Muscle layer of duodenum (tissue), 2 donors: ENCODE measurements around the gene SOX21.
A peak's percentile ranks its signal among the peaks of the same experiment; 100 is the strongest.
"Not testable (repeated sequence)": the region's sequence is repeated elsewhere in the genome, so short reads cannot be mapped to it uniquely, and the experiment has no call there.

Experiments used
- H3K27ac ChIP-seq: one replicate; pipeline ENCODE4 v1.7.0; 2013; ENCODE audit warnings: mild to moderate bottlenecking, low read length
- H3K27me3 ChIP-seq: one replicate; pipeline ENCODE4 v1.7.0; 2013; ENCODE audit warnings: low read depth, mild to moderate bottlenecking, control low read depth, low read length
- H3K36me3 ChIP-seq, 2 donors: one replicate each; pipeline ENCODE4 v1.7.0; 2013; ENCODE audit warnings: low read length in 2 of 2, control low read depth in 1 of 2, mild to moderate bottlenecking in 1 of 2; ENCODE audit not compliant: insufficient read depth in 2 of 2, control insufficient read depth in 1 of 2
- H3K4me1 ChIP-seq, 2 donors: one replicate each; pipeline ENCODE4 v1.7.0; 2013; ENCODE audit warnings: low read length in 2 of 2, mild to moderate bottlenecking in 2 of 2, control low read depth in 1 of 2, moderate library complexity in 1 of 2; ENCODE audit not compliant: insufficient read depth in 2 of 2, control insufficient read depth in 1 of 2
- H3K4me3 ChIP-seq, 2 donors: one replicate each; pipeline ENCODE4 v1.7.0; 2013; ENCODE audit warnings: low read length in 2 of 2, low read depth in 1 of 2, mild to moderate bottlenecking in 1 of 2
- H3K9me3 ChIP-seq, 2 donors: one replicate each; pipeline ENCODE4 v1.7.0; 2013; ENCODE audit warnings: low read length in 2 of 2, control low read depth in 1 of 2, mild to moderate bottlenecking in 1 of 2; ENCODE audit not compliant: control insufficient read depth in 1 of 2
- donor health status: healthy.

SOX21 gene

GRCh38 chr13:94712287-94712811, at the start of gene SOX21:
Gene SOX21, minus strand, starts transcription at chr13:94712545. Its CDS starts 496 bp downstream, at chr13:94712049.
- Histone ChIP-seq H3K9me3 (peaks cover 0 to 6% of the 10 kb centered on the region in 2 donors), H3K36me3 (no peaks in the 10 kb centered on the region), H3K27me3 (peaks cover 45% of the 10 kb centered on the region), H3K27ac (no peak within 1 kb of the TSS), H3K4me1 (peaks cover 0 to 36% of the 10 kb centered on the region in 2 donors), H3K4me3 (peak within 1 kb of the TSS in 1 of 2 donors; percentile 46)

DNA sequence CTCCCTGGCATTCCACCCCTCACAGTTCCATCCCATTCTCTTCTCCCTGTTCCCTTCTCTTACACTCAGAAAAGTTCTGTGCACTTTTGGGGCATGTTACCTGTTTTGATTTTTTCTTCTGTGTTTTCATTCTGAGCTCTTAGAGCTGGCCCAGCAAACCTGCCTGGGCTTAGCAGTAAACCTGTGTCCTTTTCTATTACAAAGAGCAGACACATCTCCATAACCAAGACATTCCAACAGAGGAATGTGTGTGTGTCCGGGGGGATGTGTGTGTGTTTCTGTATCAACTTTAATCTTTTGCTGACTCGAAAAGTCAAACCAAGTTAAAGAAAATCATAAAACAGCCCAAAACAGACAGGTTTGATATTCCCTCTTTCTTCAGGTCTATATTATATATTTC, 49.1 kb upstream of the SOX21 start:
- Histone ChIP-seq H3K27me3 (no peaks in the 10 kb centered on the region), H3K9me3 (no peaks in the 10 kb centered on the region), H3K27ac (no peak overlapping the region), H3K36me3 (no peaks in the 10 kb centered on the region), H3K4me1 (no peaks in the 10 kb centered on the region), H3K4me3 (no peak overlapping the region)

- H3K4me3 ChIP-seq = no peak overlapping the region
- no peaks in the 10 kb centered on the region for H3K27me3 ChIP-seq
- H3K27ac ChIP-seq = no peak overlapping the region
- no peaks in the 10 kb centered on the region for H3K4me1 ChIP-seq
- no peaks in the 10 kb centered on the region for H3K36me3 ChIP-seq
- no peaks in the 10 kb centered on the region for H3K9me3 ChIP-seq
Measured at GRCh38 chr13:94759120-94759728, 46.9 kb upstream of the SOX21 start.

DNA sequence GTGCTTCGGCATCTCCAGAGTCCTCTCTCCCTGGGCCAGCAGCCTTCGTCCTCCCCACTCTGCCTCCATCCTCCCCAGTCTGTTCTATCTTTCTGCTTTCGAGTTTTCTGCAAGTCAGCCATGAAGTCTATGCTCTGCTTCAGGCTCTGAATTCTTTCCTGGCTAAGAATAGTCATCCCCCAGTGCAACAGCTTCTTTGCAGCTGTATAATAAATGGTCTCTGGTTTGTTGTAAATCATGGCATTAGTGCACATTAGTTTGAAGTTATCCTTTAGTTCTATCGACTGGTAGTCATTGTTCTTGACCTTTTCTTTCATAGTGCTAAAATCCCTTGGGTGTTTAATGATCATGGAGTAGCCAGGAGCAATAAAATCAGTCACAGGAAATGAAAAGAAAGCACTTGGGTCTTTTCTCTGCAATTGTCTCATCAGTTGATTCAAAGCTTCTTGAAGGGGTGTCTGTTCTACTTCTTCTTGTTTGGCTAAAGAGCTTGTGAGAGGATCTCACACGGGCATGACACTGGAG, 46.2 kb upstream of the SOX21 start:
- Histone ChIP-seq H3K9me3 (no peaks in the 10 kb centered on the region), H3K27me3 (no peaks in the 10 kb centered on the region), H3K27ac (no peak overlapping the region), H3K36me3 (no peaks in the 10 kb centered on the region), H3K4me1 (no peaks in the 10 kb centered on the region), H3K4me3 (no peak overlapping the region)

GRCh38 chr13:94753327-94753726, 41.0 kb upstream of the SOX21 start:
- Histone ChIP-seq H3K4me3 (no peak overlapping the region), H3K27me3 (no peaks in the 10 kb centered on the region), H3K36me3 (no peaks in the 10 kb centered on the region), H3K4me1 (no peaks in the 10 kb centered on the region), H3K27ac (no peak overlapping the region), H3K9me3 (no peaks in the 10 kb centered on the region)

DNA sequence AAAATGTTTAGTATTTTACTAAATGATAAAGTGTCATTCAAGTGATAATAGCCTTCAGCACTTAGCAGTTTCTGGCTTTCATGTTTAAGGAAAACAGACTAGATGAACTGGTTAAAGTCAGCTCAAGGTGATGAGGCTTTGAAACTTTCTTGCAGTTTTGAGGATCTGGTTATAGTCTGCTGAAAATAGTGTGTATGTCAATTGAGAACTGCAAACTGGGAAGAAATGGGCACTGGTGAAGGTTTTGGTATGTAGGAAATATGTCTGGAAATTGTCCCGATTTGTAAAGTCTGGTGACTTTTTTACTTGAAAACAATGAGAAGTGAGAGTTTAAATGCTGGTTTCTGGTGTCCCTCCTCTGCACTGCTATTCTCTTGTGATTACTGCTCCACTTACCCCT, 36.8 kb upstream of the SOX21 start:
- H3K36me3 ChIP-seq = no peaks in the 10 kb centered on the region
- H3K27ac ChIP-seq = no peak overlapping the region
- no peaks in the 10 kb centered on the region for H3K9me3 ChIP-seq
- no peaks in the 10 kb centered on the region for H3K4me1 ChIP-seq
- H3K4me3 ChIP-seq = no peak overlapping the region
- no peaks in the 10 kb centered on the region for H3K27me3 ChIP-seq

GRCh38 chr13:94739235-94739634, 26.9 kb upstream of the SOX21 start:
- Histone ChIP-seq H3K27me3 (no peaks in the 10 kb centered on the region), H3K9me3 (no peaks in the 10 kb centered on the region), H3K27ac (no peak overlapping the region), H3K4me1 (no peaks in the 10 kb centered on the region), H3K4me3 (no peak overlapping the region), H3K36me3 (no peaks in the 10 kb centered on the region)

- H3K4me3 ChIP-seq = no peak overlapping the region
- no peaks in the 10 kb centered on the region for H3K4me1 ChIP-seq
Measured at GRCh38 chr13:94731028-94731427, 18.7 kb upstream of the SOX21 start.

GRCh38 chr13:94729941-94730340, 17.6 kb upstream of the SOX21 start:
- not testable (repeated sequence) for H3K36me3 ChIP-seq, H3K4me1 ChIP-seq, H3K27ac ChIP-seq, H3K27me3 ChIP-seq, H3K4me3 ChIP-seq
- H3K9me3 ChIP-seq = peaks cover 6 to 15% of the 10 kb centered on the region in 2 donors

More at GRCh38 chr13:94731028-94731427, 18.7 kb upstream of the SOX21 start:
- peaks cover 6 to 11% of the 10 kb centered on the region in 2 donors for H3K9me3 ChIP-seq
- H3K27me3 ChIP-seq = no peaks in the 10 kb centered on the region
- no peaks in the 10 kb centered on the region for H3K36me3 ChIP-seq
- no peak overlapping the region for H3K27ac ChIP-seq

- Histone ChIP-seq H3K36me3 (no peaks in the 10 kb centered on the region), H3K27me3 (no peaks in the 10 kb centered on the region), H3K9me3 (peaks cover 6 to 15% of the 10 kb centered on the region in 2 donors), H3K4me3 (no peak overlapping the region), H3K27ac (no peak overlapping the region), H3K4me1 (no peaks in the 10 kb centered on the region)
Measured at GRCh38 chr13:94726425-94726824, 14.1 kb upstream of the SOX21 start.

DNA sequence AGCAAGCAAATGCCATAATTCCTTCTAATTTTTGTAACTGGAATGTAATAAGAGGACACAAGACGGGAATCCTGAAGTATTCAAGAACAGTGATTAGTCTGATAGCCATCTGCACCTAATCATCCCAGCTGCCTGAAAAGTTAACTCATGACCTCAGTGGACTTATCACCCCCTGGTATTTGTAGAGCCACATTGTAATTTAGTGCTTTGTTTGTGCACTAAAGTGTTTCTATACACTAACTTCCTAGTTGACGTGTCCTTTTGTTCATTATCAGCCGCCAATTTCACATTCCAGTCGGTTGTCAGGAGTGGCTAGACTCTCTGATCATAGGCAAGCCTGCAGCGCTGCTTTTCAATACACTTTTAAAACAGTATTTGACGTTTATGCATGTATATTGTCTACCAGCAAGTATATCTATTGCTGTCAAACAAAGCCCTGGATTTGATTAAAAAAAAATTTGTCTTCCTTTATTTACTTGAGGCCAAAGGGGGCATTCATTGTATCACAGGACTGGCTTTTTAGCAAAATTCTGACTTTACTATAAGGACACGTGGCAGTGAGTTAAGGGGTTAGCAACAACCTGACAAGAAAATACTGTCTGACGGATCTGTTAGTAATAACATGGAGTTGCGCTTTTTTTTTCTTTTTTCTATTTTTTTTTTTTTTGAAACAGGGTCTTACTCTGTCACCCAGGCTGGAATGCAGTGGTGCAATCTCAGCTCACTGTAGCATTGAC, 10.4 kb upstream of the SOX21 start:
- Histone ChIP-seq H3K4me1 (no peaks in the 10 kb centered on the region), H3K9me3 (peaks cover 6 to 13% of the 10 kb centered on the region in 2 donors), H3K4me3 (no peak overlapping the region), H3K36me3 (no peaks in the 10 kb centered on the region), H3K27ac (no peak overlapping the region), H3K27me3 (no peaks in the 10 kb centered on the region)
